CD4-positive, CD25-positive, alpha-beta regulatory T cell (primary cell): ENCODE measurements around the gene ADAM12. TPM values are rescaled to one million over a fixed set of nuclear protein-coding genes. Genes with fewer than 3 reads are reported as not detected.
"Not testable (repeated sequence)": the region's sequence is repeated elsewhere in the genome, so short reads cannot be mapped to it uniquely, and the experiment has no call there.

Experiments used
- ATAC-seq, 2 donors: fragments of 150-1000 bp; cut with Tn5 transposase; one replicate each; pipeline ENCODE4 v1.10.0; 2021; ENCODE audit warnings: low read depth in 2 of 2, moderate number of reproducible peaks in 2 of 2, moderate library complexity in 1 of 2
- DNase-seq, 3 donors: peaks; one replicate each; pipeline versions ENCODE4 v3.0.0 to v3.0.0-alpha.2; 2012 to 2022; ENCODE audit warnings: mixed read lengths in 1 of 3
- H3K27ac ChIP-seq: one replicate; pipeline ENCODE4 v1.7.0; 2013; ENCODE audit warnings: mild to moderate bottlenecking, low read length; ENCODE audit not compliant: insufficient read depth, poor library complexity, severe bottlenecking
- H3K27me3 ChIP-seq: one replicate; pipeline ENCODE4 v1.7.0; 2013; ENCODE audit warnings: low read length; ENCODE audit not compliant: control insufficient read depth, insufficient read depth
- H3K36me3 ChIP-seq: one replicate; pipeline ENCODE4 v1.7.0; 2013; ENCODE audit warnings: mild to moderate bottlenecking, low read length, moderate library complexity; ENCODE audit not compliant: control insufficient read depth, insufficient read depth
- H3K4me1 ChIP-seq: 2 replicates; pipeline ENCODE4 v1.7.0; 2013; ENCODE audit warnings: mild to moderate bottlenecking, low read length; ENCODE audit not compliant: insufficient read depth, control insufficient read depth, poor library complexity, severe bottlenecking
- H3K4me3 ChIP-seq: one replicate; pipeline ENCODE4 v1.7.0; 2013; ENCODE audit warnings: low read depth, mild to moderate bottlenecking, low read length, moderate library complexity
- H3K9me3 ChIP-seq, 2 experiments: 1 replicate in 1 of 2; 2 replicates in 1 of 2; pipeline ENCODE4 v1.7.0; 2013; ENCODE audit warnings: low read length in 2 of 2, mild to moderate bottlenecking in 1 of 2, moderate library complexity in 1 of 2; ENCODE audit not compliant: control insufficient read depth in 2 of 2
- H3K27ac Mint-ChIP-seq, 3 donors: one replicate each; pipeline ENCODE4 v1.8.0; 2020 to 2022; ENCODE audit warnings: mild to moderate bottlenecking in 3 of 3, mixed read lengths in 3 of 3, moderate library complexity in 2 of 3
- H3K27me3 Mint-ChIP-seq: one replicate; pipeline ENCODE4 v1.8.0; 2022; ENCODE audit warnings: mild to moderate bottlenecking, mixed read lengths
- H3K36me3 Mint-ChIP-seq: one replicate; pipeline ENCODE4 v1.8.0; 2020; ENCODE audit warnings: mixed read lengths
- H3K4me1 Mint-ChIP-seq, 4 donors: one replicate each; pipeline ENCODE4 v1.8.0; 2020 to 2022; ENCODE audit warnings: mixed read lengths in 4 of 4, mild to moderate bottlenecking in 1 of 4
- H3K4me3 Mint-ChIP-seq, 4 donors: one replicate each; pipeline ENCODE4 v1.8.0; 2020 to 2022; ENCODE audit warnings: mild to moderate bottlenecking in 4 of 4, mixed read lengths in 4 of 4, moderate library complexity in 3 of 4
- H3K9me3 Mint-ChIP-seq, 7 donors: one replicate each; pipeline ENCODE4 v1.8.0; 2020 to 2022; ENCODE audit warnings: mixed read lengths in 7 of 7, mild to moderate bottlenecking in 3 of 7, moderate library complexity in 2 of 7
- polyA plus RNA-seq, 4 donors: library from polyadenylated mRNA; unstranded; fragments of 300-500 nt; fragmentation: Illumina TruSeq; gene quantifications; one replicate each; pipeline ENCODE4 v1.2.3, GENCODE V29; 2021
- total RNA-seq: library from RNA; stranded (reverse); gene quantifications from one replicate; pipeline ENCODE4 v1.2.3, GENCODE V29; 2022

ADAM12 gene
- total and polyA plus RNA-seq, 5 donors from 2014 or later = 1.3 to 3.8 (median 1.9) TPM

DNA sequence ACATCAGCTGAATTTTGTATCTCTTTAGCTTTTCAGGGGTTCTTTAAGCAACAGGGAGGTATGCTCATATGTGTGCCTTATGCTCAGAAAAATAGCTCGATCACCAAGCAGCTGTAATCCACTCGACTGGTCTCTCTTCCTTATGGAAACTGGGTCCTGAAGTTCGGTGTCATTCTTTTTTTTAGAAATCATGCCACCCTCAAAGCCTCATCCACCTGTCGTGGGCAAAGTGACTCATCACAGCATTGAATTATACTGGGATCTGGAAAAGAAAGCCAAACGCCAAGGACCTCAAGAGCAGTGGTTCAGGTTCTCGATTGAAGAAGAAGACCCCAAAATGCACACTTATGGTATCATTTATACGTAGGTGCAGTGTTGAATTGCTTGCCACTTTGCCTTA lies 408.3 kb downstream of the ADAM12 start:
- ATAC-seq = no peak
- H3K27ac Mint-ChIP-seq = no peak overlapping the region
- Histone ChIP-seq H3K36me3 (no peaks in the 10 kb centered on the region), H3K9me3 (no peaks in the 10 kb centered on the region), H3K27me3 (peaks cover 2% of the 10 kb centered on the region), H3K4me3 (no peak overlapping the region), H3K4me1 (no peaks in the 10 kb centered on the region), H3K27ac (no peak overlapping the region)
- no peaks in the 10 kb centered on the region for H3K36me3 Mint-ChIP-seq
- H3K27me3 Mint-ChIP-seq = peaks cover 10% of the 10 kb centered on the region
- DNase-seq = no peak
- no peak overlapping the region for H3K4me3 Mint-ChIP-seq
- peaks cover 0 to 3% (median 0%) of the 10 kb centered on the region in 7 donors for H3K9me3 Mint-ChIP-seq
- H3K4me1 Mint-ChIP-seq = peaks cover 3 to 14% (median 6%) of the 10 kb centered on the region in 4 donors

DNA sequence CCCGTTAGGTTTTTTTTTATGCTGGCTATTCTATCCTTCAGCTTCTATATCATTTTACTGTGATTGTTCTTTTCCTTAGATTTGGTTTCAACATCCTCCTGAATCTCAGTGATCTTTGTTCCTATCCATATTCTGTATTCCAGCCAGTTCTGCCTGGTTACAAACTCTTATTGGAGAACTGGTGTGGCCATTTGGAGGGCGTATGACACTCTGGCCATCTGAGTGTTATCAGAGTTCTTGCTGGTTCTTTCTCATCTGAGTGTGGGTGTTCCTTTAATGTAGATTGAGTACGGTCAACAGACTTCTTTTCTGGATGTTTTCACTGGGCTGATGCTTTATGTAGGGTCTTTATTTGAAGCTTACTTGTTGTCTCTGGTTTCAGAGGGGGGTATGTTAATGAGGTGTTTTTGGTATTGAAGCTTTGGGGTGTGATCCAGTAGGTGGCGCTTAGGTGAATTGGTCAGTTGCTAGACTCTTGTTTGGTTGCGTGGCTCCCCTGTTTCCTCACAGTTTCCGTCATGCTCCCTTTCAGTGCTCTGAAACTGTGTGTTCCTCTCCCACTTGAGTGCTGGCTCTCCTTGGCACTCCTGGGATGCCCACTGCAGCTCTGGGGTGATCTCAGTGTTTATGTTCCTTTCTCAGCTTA lies 411.2 kb downstream of the ADAM12 start:
- no peak overlapping the region for H3K27ac ChIP-seq

DNA sequence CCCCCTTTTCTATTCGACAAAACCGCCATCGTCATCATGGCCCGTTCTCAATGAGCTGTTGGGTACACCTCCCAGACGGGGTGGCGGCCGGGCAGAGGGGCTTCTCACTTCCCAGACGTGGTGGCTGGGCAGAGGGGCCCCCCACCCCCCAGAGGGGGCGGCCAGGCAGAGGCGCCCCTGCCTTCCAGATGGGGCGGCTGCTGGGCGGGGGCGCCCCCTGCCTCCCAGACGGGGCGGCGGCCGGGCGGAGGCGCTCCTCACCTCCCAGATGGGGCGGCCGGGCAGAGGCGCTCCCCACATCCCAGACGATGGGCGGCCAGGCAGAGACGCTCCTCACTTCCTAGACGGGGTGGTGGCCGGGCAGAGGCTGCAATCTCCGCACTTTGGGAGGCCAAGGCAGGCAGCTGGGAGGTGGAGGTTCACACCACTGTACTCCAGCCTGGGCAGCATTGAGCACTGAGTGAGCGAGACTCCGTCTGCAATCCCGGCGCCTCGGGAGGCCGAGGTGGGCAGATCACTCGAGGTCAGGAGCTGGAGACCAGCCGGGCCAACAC lies 418.1 kb downstream of the ADAM12 start:
- H3K27me3 Mint-ChIP-seq = peaks cover 30% of the 10 kb centered on the region
- H3K4me1 ChIP-seq, H3K9me3 Mint-ChIP-seq, H3K36me3 Mint-ChIP-seq, H3K4me1 Mint-ChIP-seq, DNase-seq, H3K27ac ChIP-seq, H3K9me3 ChIP-seq, H3K27ac Mint-ChIP-seq, H3K4me3 ChIP-seq, H3K36me3 ChIP-seq, ATAC-seq, H3K4me3 Mint-ChIP-seq: not testable (repeated sequence)
- H3K27me3 ChIP-seq = peaks cover 13% of the 10 kb centered on the region

More for the DNA sequence above, 411.2 kb downstream of the ADAM12 start:
- H3K27me3 ChIP-seq = peaks cover 2% of the 10 kb centered on the region
- peaks cover 12% of the 10 kb centered on the region for H3K27me3 Mint-ChIP-seq
- DNase-seq (no peak), ATAC-seq (no peak)
- no peaks in the 10 kb centered on the region for H3K9me3 ChIP-seq
- H3K36me3 Mint-ChIP-seq = no peaks in the 10 kb centered on the region
- H3K9me3 Mint-ChIP-seq = peaks cover 0 to 7% (median 0%) of the 10 kb centered on the region in 7 donors
- peaks cover 0 to under 1% (median 0%) of the 10 kb centered on the region in 4 donors for H3K4me1 Mint-ChIP-seq
- H3K36me3 ChIP-seq = no peaks in the 10 kb centered on the region
- no peak overlapping the region for H3K4me3 ChIP-seq
- no peak overlapping the region for H3K27ac Mint-ChIP-seq
- no peaks in the 10 kb centered on the region for H3K4me1 ChIP-seq
- no peak overlapping the region for H3K4me3 Mint-ChIP-seq

DNA sequence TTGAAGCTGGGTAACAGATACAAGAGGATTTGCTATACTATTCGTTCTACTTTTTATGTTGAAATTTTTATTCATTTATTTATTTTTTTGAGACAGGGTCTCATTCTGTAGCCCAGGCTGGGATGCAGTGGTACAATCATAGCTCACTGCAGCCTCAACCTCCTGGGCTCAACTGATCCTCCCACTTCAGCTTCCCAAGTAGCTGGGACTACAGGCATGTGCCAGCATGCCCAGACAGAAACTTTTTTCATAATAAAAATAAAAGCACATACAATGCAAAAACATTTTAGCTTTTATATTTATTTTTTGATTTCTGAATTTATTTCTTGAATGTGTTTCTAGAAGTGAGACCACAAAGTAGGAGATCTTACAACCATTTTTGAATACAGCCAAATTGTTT lies 420.7 kb downstream of the ADAM12 start:
- peaks cover 0 to 4% (median 0%) of the 10 kb centered on the region in 7 donors for H3K9me3 Mint-ChIP-seq
- no peaks in the 10 kb centered on the region for H3K36me3 Mint-ChIP-seq
- Histone ChIP-seq H3K4me3 (no peak overlapping the region), H3K9me3 (no peaks in the 10 kb centered on the region), H3K36me3 (no peaks in the 10 kb centered on the region), H3K27ac (no peak overlapping the region), H3K27me3 (peaks cover 13% of the 10 kb centered on the region), H3K4me1 (no peaks in the 10 kb centered on the region)
- H3K27me3 Mint-ChIP-seq = peaks cover 30% of the 10 kb centered on the region
- no peak overlapping the region for H3K4me3 Mint-ChIP-seq
- H3K27ac Mint-ChIP-seq = no peak overlapping the region
- DNase-seq (no peak), ATAC-seq (no peak)
- H3K4me1 Mint-ChIP-seq = no peaks in the 10 kb centered on the region

DNA sequence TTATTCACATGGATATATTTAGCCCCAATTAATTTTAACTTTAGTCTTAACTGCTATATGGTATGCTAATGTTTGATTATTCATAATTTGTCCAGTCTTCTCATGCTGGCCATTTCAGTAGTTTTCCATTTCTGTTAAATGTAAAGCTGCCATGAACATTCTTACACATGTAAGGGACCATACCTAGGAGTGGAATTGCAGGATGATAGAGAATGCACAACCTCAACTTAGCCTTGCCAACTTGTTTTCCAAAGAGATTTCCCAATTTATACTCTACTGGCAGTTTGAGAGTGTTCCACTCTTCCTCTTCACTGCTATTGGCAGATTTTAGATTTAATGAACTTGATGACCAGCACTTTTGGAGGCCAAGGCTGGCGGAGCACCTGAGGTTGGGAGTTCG lies 423.7 kb downstream of the ADAM12 start:
- peaks cover 0 to 1% (median 0%) of the 10 kb centered on the region in 7 donors for H3K9me3 Mint-ChIP-seq
- peaks cover 35% of the 10 kb centered on the region for H3K27me3 Mint-ChIP-seq
- no peaks in the 10 kb centered on the region for H3K4me1 Mint-ChIP-seq

More for the DNA sequence above, 423.7 kb downstream of the ADAM12 start:
- Histone ChIP-seq H3K36me3 (no peaks in the 10 kb centered on the region), H3K27ac (no peak overlapping the region), H3K4me1 (no peaks in the 10 kb centered on the region), H3K9me3 (no peaks in the 10 kb centered on the region), H3K4me3 (no peak overlapping the region), H3K27me3 (peaks cover 13% of the 10 kb centered on the region)
- Mint-ChIP-seq H3K36me3 (no peaks in the 10 kb centered on the region), H3K27ac (no peak overlapping the region), H3K4me3 (no peak overlapping the region)
- ATAC-seq (no peak), DNase-seq (no peak)
